NCI-H2107 (cell line): ENCODE data around the gene PLCL2.

Source experiments
- DNase-seq: peaks from one replicate; lab custom pipeline; 2025; lab: John Stamatoyannopoulos, UW

PLCL2 gene

DNA sequence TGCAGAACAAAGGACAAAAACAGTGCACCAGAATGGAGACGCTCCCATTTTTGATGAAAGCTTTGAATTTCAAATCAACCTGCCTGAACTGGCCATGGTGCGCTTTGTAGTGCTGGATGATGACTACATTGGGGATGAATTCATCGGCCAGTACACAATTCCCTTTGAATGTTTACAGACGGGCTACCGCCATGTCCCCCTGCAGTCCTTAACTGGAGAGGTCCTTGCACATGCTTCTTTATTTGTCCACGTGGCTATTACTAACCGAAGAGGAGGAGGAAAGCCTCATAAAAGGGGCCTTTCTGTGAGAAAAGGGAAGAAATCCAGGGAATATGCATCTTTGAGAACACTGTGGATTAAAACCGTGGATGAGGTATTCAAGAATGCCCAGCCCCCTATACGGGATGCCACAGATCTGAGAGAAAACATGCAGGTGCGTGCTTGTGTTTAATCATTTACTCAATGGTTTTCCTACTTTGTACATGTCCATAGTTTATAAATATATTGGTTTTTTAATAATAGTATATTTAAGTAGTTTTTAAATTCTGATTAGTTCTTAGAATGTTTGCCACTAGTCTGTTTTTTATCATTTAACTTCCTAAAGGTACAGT is 127.1 kb downstream of the PLCL2 start:
- no peak for DNase-seq

DNA sequence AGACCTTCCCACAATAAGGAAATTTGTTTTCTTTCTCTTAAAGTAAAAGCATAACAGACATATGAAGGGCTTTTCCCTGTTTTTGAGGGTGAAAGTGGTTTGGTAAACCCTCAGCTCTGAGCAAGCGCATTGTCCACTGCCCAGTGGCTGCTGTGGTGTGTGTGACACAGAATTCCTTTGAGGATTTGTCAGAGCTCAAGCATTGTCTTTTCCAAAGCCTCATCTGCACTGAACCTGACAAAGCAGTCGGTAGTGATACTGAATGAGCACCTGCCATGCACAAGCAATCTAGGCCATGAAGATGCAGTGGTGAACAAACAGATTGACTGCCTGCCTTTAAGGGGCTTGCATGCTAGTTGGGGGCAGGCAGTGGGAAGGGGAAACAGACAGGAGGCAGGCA is 128.3 kb downstream of the PLCL2 start:
- DNase-seq: peak; percentile 0

DNA sequence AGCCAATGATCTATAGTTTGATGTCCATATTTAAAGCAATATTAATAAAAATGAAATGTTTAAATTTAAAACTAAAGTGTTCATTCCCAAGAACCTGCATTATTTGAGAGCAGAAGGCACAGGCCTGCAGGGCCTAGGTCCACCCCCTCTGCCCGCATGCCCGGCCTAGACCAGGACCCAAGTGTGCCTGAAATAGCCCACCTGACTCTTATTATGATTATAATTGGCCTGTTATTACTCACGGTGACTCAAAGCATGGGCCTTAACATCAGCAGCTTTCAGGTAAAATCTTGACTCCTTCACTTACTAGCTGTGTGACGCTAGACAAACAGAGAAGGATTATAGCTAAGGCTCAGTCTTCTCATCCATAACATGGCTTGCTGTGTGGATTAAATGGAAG is 128.8 kb downstream of the PLCL2 start:
- no peak for DNase-seq

DNA sequence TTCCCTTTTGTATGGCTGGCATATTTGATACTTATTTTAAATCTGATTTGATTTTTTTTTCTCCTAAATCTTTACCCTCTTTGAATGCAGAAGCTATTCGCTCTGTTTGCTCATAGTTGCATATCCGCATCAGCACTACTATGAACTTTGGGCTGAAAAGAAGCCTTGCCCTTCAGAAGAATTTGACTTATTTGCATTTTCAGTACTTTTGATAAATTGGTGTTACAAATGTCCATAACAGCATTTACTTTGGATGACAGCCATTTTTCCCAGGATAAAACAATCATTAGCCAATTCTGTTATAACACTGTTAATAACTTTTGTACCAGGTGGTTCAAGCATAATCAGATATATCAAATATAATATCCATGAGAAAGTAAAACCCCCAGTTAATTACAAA is 129.5 kb downstream of the PLCL2 start:
- DNase-seq: no peak

DNA sequence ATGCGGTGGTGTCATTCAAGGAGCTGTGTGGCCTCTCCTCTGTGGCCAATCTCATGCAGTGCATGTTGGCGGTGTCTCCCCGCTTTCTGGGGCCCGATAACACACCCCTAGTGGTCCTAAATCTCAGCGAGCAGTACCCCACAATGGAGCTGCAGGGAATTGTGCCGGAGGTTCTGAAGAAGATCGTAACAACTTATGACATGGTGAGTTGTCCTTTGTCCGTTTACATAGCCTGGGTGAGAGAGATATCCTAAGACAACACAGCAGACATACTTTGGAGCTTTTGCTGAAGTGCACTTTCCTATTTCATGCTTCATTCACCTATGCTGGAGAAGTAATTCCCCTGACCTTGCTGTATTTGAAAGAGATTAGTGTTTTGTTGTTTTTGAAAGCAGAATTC is 130.0 kb downstream of the PLCL2 start:
- DNase-seq: no peak

- no peak for DNase-seq
Observed at GRCh38 chr3:17021614-17022013, 136.9 kb downstream of the PLCL2 start.

DNA sequence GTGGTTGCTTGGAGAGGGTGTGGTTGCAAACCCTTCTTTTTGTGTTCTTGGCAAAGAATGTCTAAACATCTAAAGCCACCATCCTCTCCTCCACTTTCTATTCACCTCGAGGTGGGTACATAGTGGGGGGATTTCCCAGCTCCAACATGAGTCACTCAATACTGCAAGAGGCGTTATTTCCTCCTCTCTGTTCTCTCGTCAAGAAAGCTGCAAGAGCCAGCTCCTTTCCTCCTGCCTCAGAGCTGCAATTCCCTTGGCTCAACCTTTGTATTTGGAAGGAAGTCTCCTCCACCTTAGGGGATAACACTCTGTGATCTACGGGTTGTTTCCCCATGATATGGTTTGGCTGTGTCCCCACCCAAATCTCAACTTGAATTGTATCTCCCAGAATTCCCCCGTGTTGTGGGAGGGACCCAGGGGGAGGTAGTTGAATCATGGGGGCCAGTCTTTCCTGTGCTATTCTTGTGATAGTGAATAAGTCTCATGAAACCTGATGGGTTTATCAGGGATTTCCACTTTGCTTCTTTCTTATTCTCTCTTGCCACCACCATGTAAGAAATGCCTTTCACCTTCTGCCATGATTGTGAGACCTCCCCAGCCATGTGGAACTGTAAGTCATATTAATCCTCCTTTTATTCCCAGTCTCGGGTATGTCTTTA is 138.4 kb downstream of the PLCL2 start:
- no peak for DNase-seq

DNA sequence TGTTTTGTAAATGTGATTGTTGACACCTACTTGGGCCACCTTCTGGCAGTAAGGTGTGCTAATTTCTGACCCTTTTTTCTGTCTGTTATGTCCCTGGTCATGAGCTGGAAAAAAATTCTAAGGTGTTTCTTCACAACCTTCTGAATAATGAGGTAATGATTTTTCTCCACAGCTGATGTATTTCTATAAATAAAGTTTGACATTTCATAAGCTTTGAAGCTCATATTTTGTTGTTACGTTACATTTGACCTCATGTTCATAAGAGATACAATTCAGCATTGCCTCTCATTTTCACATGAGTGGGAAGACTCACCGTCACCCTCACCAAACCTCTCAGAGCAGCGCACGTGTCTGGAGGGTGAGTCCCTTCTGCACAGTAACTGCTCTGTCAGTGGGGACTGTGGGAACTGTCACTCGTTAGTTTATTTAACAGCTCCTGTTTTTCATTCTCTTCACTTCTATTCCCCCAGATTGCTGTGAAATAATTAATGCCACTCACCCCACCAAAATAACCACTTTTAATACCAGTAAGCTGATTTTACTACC is 140.9 kb downstream of the PLCL2 start:
- DNase-seq: no peak

DNA sequence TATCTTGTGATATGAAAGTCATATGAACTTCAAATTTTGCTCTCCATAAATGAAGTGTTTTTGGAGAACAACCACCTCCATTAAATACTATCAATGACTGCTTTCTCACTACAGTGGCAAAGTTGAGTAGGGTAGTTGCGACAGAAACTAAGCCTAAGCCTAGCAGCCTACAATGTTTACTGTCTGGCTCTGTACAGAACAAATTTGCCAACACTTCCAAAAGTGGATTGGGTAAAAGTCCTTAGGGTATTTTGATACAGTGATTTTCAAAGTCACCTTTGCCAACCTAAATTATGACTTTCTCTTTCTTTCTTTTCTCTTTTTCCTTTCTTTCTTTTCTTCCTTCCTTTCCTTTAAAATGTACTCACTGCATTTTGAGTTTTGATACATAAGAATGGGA is 142.6 kb downstream of the PLCL2 start:
- DNase-seq: no peak

- no peak for DNase-seq
Observed at GRCh38 chr3:17028363-17028762, 143.6 kb downstream of the PLCL2 start.

DNA sequence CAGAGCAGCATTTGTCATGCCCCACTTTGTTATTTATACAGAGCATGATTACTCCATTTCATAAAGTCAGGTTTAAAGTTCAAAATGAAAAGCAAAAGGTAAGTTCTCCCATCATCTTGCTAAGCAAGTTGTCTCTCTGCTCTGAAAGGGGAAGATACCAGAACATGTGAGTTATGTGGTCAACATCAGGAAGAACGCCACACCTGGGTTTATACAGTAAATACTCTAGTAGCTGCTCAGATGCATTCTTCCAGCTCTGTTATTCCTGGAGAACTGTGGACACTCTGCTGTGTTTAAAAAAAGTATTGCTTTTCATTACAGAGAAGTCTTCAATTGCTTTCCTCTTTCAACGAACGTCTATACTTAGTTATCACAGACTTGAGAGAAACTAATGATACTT is 145.7 kb downstream of the PLCL2 start:
- no peak for DNase-seq

DNA sequence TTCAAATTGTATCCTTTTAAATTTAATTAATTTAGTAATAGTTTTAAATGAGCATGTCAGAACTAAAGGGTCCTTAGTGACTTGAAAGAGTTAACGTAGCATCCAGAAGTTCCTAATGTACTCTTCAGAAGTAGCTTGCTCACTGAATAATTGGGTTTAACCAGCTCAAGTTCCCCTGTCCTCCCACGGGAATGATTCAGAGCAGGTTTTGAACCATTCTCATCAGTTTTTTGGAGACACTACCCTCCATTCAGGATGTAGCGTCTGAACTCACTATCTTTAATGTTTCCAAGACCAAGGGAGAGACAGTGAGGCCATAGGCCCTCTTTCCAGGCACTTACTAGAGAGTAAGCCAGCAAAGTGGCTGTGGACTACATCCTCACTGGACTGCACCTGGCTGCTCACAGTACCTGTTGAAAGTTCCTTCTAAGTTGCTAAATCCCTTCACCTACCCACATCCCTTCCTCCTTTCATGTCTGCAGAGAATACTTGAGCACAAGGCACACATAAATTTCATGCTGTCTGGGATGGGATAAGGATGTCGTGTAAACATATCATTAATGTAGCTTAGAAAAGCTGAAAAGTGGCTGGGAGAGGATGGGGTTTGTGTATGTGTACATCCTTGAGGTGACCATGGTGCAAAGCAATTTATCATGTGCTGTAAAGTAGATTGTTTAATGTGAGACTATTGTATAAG is 146.3 kb downstream of the PLCL2 start:
- no peak for DNase-seq

DNA sequence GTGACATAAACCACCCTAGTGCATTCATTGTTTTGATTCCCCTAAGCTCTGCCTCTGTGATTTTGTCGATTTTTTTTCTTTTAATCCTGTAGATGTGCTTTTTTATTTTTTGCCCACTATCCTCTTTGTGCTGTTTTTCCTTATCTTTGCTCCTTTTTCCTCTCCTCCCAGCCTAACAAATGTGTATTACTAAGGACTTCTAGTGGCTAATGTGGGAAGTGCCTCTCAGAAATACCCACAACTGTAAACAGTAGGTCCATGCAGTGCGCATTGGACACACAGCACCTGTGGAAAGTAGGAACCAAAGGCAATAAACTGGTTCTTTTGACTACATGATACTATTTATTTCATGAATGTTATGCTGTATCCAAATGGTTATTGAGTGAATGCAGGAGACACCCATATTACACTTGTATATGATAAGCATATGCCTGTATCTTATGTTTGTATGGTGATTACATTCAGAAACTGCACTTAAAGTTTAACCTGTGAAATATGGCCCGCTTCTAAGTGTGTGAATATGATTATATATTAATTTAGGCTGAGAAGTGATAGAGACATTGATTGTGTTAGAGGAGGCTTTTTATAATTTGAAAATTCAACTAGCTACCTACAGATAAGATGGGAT is 147.8 kb downstream of the PLCL2 start:
- DNase-seq: no peak

- no peak for DNase-seq
Observed at GRCh38 chr3:17033516-17034168, 148.9 kb downstream of the PLCL2 start.

DNA sequence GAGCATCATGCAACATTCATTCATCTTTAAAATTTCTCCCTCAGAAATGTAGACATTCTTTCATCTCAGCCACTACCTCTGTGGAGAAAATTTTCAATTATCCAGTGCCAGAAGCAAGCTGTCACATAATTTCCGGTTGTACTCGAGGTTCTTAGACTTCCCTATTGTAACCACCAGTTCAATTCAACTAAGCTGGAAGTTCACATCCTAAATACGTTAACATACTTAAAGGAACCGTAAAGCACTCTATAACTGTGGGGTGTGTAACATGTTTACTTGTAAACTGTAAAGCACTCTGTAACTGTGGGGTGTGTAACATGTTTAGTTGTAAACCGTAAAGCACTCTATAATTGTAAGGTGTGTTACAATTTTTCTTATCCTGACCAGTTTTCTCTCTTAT is 150.3 kb downstream of the PLCL2 start:
- DNase-seq: no peak

DNA sequence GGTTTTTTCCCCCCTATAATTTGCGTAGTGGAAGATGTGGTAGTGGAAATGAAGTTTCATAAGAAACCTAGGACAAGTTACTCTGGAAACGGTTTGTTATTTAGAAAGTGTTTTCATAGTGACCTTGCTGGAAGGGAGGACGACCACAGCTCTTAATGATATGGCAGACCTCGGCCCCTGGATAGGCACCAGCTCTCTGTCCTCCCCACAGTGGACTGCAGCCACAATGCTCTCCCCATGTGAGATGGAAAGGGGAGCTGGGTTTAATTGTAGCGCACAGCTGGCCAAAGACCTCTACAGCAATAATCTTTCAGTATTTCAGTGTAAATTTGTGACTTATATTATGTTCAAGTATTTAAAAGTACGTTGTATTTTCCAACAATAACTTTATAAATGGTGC is 151.2 kb downstream of the PLCL2 start:
- DNase-seq: no peak

- DNase-seq: no peak
Observed at GRCh38 chr3:17038141-17038540, 153.4 kb downstream of the PLCL2 start.

GRCh38 chr3:17038900-17039553 is 154.3 kb downstream of the PLCL2 start:
- DNase-seq: no peak

DNA sequence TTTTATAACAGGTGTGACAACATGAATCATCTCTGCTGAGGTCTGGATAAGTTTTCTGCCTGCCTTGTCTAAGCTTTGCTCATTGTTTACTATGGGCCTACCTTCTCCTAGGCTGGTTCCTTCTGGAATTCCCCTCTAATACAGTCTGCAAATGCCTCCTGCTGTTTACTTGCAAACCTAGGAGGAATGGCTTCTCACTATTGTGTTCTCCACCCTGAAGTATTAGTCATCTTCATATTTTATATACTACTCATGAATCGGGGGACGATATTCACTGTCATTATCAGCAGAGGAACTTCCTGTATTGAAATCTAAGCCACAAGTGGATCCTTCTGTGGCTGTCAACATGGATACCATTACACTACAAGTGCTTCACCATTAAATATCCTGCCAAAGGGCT is 154.8 kb downstream of the PLCL2 start:
- no peak for DNase-seq

- no peak for DNase-seq
Observed at GRCh38 chr3:17040322-17040989, 155.7 kb downstream of the PLCL2 start.

GRCh38 chr3:17040990-17041377 is 156.2 kb downstream of the PLCL2 start:
- no peak for DNase-seq
